ENCODE data around the gene ARID2.

DNA sequence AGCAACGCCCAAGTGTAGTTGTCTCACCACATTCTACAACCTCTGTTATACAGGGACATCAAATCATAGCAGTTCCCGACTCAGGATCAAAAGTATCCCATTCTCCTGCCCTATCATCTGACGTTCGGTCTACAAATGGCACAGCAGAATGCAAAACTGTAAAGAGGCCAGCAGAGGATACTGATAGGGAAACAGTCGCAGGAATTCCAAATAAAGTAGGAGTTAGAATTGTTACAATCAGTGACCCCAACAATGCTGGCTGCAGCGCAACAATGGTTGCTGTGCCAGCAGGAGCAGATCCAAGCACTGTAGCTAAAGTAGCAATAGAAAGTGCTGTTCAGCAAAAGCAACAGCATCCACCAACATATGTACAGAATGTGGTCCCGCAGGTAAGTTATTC lies 123.0 kb downstream of the ARID2 start:
- TF ChIP-seq JUND (IDR thresholded peaks at IDR 0.05) (no peak), GABPA (IDR thresholded peaks at IDR 0.05 in 1 of 2, conservative IDR thresholded peaks at IDR 0.05 in 1 of 2) (no peak), CTCF (IDR thresholded peaks at IDR 0.05; ENCODE audit: low read depth, low read length, missing input control) (no peak), MAX (IDR thresholded peaks at IDR 0.05) (no peak), REST (IDR thresholded peaks at IDR 0.05) (no peak)
